Parathyroid adenoma (tissue), 2 donors: Measurements from ENCODE around the gene PLEKHM1.
"Not testable (repeated sequence)": the region's sequence is repeated elsewhere in the genome, so short reads cannot be mapped to it uniquely, and the experiment has no call there.

Source experiments
- H2AFZ ChIP-seq: fragments of 300-600 bp; sonication (generic); one replicate; pipeline ENCODE4 v1.7.0; 2017; ENCODE audit warnings: antibody characterized with exemption, mild to moderate bottlenecking
- H3K27ac ChIP-seq: fragments of 300-600 bp; sonication (generic); one replicate; pipeline ENCODE4 v1.7.0; 2017
- H3K27me3 ChIP-seq: fragments of 300-600 bp; sonication (generic); one replicate; pipeline ENCODE4 v1.7.0; 2017; ENCODE audit warnings: low read length; ENCODE audit not compliant: control insufficient read depth, insufficient read depth
- H3K36me3 ChIP-seq: fragments of 300-600 bp; sonication (generic); one replicate; pipeline ENCODE4 v1.7.0; 2017; ENCODE audit warnings: low read length; ENCODE audit not compliant: control insufficient read depth, insufficient read depth
- H3K4me1 ChIP-seq: fragments of 300-600 bp; sonication (generic); one replicate; pipeline ENCODE4 v1.7.0; 2017; ENCODE audit warnings: control low read depth
- H3K4me2 ChIP-seq: fragments of 300-600 bp; sonication (generic); one replicate; pipeline ENCODE4 v1.7.0; 2017; ENCODE audit warnings: low read length
- H3K4me3 ChIP-seq: fragments of 300-600 bp; sonication (generic); one replicate; pipeline ENCODE4 v1.7.0; 2017; ENCODE audit warnings: low read depth, low read length
- H3K79me2 ChIP-seq: fragments of 300-600 bp; sonication (generic); one replicate; pipeline ENCODE4 v1.7.0; 2017; ENCODE audit warnings: control low read depth
- H3K9ac ChIP-seq: fragments of 300-600 bp; sonication (generic); one replicate; pipeline ENCODE4 v1.7.0; 2017; ENCODE audit warnings: mild to moderate bottlenecking
- H3K9me3 ChIP-seq: fragments of 300-600 bp; sonication (generic); one replicate; pipeline ENCODE4 v1.7.0; 2017; ENCODE audit warnings: low read length; ENCODE audit not compliant: control insufficient read depth
- TF ChIP-seq, protein P1 (sequence below): fragments of 300-600 bp; sonication (generic); IDR thresholded peaks from one replicate; pipeline ENCODE4 v1.7.0; 2017; ENCODE audit warnings: antibody characterized with exemption, mild to moderate bottlenecking
- donor health status: primary hyperparathyroidism.

PLEKHM1 gene

DNA sequence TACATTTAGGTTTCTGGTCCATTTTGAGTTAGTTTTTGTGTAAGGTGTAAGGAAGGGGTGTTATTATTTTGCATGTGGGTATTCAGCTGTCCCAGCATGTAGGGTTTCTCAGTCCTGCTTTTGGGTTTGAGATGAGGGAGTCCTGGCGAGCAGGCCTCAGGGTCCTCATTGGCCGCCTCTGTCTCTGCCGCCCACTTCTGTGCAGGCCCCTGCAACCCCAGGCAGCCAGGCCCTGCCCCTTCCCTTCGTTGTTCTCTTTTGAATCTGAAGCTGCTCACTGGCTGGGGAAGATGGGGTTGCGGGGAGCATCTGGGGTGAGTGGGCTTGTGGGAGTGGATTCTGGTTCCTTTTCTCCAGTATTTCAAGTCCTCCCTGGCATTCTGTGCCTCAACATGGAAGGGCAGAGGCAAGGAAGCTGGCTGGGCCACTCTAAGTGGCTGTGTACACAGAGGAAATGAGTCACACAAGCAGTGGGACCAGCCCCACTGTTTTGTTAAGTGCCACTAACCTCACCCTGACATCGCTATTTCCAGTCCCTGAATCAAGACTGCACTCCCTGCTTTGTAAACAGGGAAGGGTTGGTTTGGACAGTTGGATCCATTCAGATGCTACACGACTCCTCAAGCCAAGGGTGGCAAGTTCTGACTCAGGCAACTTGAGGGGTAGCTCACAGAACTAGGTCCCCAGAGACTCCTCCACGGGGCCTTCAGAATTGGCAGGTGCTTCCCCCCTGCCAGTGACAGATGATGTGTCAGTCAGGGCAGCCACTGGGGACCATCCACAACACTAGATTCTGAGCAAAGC lies 28.8 kb downstream of the PLEKHM1 start:
- H3K9me3 ChIP-seq, H3K79me2 ChIP-seq, H2AFZ ChIP-seq, H3K27ac ChIP-seq, H3K4me3 ChIP-seq, H3K9ac ChIP-seq, H3K36me3 ChIP-seq, H3K27me3 ChIP-seq, H3K4me2 ChIP-seq, H3K4me1 ChIP-seq: not testable (repeated sequence)

DNA sequence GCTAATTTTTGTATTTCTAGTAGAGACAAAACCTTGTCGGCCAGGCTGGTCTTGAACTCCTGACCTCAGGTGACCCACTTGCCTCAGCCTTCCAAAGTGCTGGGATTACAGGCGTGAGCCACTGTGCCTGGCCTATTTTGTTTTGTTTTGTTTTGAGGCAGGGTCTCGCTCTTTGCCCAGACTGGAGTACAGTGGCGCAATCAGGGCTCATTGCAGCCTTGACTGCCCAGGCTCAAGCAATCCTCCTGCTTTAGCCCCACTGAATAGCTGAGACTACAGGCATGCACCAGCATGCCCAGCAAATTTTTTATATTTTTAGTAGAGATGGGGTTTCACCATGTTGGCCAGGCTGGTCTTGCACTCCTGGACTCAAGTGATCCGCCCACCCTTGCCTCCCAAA lies 30.1 kb downstream of the PLEKHM1 start:
- H3K36me3 ChIP-seq, H3K27ac ChIP-seq, H3K9me3 ChIP-seq, H3K4me1 ChIP-seq, H3K4me3 ChIP-seq, H3K9ac ChIP-seq, H2AFZ ChIP-seq, H3K79me2 ChIP-seq, H3K27me3 ChIP-seq, H3K4me2 ChIP-seq: not testable (repeated sequence)

DNA sequence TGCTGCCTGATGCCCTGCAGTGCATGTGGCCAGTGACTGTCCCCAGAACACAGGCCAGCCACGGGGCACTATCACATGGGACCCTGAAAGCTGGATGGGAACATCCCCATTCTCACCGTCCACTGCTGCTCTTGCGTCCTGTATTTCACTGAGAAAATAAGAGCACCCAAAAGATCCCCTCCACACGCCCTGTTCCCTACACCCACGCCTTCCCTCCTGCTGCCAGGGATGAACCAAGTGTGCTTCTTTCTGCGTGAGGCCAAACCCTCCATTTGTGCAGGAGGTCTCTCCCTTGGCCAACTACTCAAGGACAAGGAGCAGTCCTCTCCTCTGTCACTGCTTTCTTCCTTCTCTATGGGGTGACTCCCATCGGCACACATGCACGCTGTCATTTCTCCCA lies 36.2 kb downstream of the PLEKHM1 start:
- not testable (repeated sequence) for H3K27me3 ChIP-seq, H3K36me3 ChIP-seq, H3K9me3 ChIP-seq, H3K79me2 ChIP-seq, H3K9ac ChIP-seq, H3K4me1 ChIP-seq, H2AFZ ChIP-seq, H3K27ac ChIP-seq, H3K4me2 ChIP-seq, H3K4me3 ChIP-seq

DNA sequence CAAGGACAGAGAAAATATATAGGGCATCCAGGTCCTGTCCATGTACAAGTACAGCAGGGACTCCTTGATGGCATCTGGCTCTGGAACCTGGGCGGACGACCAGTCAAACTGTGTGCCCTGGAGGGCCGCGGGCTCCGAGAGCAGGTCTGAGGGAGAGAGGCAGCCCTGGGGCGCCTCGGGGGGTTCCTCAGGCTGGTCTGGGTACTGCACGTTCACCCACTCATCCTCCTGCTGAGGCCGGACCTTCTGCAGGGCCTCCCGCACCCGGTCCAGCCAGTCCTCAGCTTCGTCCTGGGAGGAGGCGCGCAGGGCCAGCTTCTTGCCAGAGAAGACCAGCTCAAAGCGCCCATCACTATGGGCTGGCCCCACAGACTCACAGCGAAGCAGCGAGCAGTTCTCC lies 36.8 kb downstream of the PLEKHM1 start:
- H3K4me1 ChIP-seq, H3K9ac ChIP-seq, H3K4me3 ChIP-seq, H3K79me2 ChIP-seq, H3K27me3 ChIP-seq, H3K4me2 ChIP-seq, H3K36me3 ChIP-seq, H3K9me3 ChIP-seq, H2AFZ ChIP-seq, H3K27ac ChIP-seq: not testable (repeated sequence)

DNA sequence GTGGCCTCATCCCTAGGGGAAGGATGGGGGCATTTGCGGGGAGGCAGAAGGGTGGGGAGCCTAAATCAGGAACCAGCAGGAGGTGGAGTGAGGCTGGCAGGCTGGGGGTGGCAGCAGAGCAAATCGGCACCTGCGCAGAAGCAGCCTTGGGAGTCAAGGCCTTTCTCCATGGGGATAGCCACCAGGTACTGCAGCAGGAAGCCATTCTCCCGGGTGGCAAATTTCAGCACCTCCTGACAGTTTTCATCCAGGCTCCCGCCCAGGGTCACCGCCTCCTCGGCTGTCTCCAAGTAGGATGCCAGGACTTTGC lies 37.3 kb downstream of the PLEKHM1 start:
- not testable (repeated sequence) for H3K4me2 ChIP-seq, H3K27ac ChIP-seq, H3K4me3 ChIP-seq, H3K27me3 ChIP-seq, H3K36me3 ChIP-seq, H3K9me3 ChIP-seq, H3K4me1 ChIP-seq, H3K9ac ChIP-seq, H3K79me2 ChIP-seq, H2AFZ ChIP-seq

DNA sequence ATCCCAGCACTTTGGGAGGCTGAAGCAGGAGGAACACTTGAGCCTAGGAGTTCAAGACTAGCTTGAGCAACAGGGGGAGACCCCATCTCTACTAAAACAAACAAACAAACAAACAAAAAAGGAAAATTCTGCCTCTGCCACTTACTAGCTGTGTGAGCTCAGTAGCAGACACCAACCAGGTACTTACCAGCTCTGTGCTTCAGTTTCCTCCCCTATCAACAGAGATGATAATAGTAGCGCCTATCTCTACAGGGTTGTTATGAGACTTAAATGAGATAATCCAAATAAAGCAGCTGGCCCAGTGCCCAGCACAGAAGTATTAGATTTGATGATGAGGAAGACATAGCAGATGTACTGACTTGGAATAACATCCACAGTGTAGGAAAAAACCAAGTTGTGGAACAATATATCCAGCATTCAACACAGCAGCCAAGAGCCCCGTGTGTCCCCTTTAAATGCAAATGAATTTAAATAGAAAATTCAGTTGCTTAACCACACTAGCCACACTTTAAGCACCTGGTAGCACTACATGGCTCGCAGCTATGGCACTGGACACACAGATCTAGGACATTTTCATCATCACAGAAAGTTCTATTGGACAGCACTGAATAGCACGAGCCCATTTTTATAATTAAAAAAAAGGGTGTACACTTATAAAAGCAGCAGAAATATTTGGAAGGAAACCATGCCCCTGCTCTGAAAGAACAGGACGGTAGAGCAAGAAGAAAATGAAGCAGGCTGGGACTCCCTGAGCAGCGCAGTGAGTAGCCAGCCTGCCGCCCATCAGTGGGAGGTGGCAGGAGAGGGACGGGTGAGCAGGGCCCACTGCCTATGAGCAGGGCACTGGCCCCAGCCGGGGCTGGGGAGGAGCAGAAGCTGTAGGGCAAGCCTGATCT lies 37.9 kb downstream of the PLEKHM1 start:
- not testable (repeated sequence) for H3K4me2 ChIP-seq, H3K36me3 ChIP-seq, H3K9me3 ChIP-seq, H3K27me3 ChIP-seq, H3K79me2 ChIP-seq, H3K4me1 ChIP-seq, H3K9ac ChIP-seq, H2AFZ ChIP-seq, H3K27ac ChIP-seq, H3K4me3 ChIP-seq

DNA sequence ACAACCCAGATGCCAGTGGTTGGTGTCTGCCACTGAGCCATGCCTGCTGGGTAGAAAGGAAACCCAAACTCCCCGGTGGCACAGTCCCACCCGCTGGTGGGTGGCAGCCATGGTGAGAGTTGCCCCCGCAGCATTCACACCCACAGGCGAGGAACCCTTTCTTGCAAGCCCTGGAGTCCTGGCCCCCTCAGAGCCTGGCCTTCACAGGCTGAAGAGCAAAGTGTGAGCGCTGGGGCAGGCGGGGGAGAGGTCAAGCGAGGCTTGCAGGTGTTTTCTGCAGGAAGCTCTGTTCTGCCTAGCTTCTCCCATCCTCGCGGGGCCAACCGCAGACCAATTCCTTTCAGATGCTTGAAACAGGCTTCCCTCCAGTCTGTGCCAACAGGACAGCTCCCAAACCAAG lies 38.9 kb downstream of the PLEKHM1 start:
- H3K9ac ChIP-seq, H2AFZ ChIP-seq, H3K9me3 ChIP-seq, H3K36me3 ChIP-seq, H3K27ac ChIP-seq, H3K4me2 ChIP-seq, H3K4me3 ChIP-seq, H3K4me1 ChIP-seq, H3K27me3 ChIP-seq, H3K79me2 ChIP-seq: not testable (repeated sequence)

DNA sequence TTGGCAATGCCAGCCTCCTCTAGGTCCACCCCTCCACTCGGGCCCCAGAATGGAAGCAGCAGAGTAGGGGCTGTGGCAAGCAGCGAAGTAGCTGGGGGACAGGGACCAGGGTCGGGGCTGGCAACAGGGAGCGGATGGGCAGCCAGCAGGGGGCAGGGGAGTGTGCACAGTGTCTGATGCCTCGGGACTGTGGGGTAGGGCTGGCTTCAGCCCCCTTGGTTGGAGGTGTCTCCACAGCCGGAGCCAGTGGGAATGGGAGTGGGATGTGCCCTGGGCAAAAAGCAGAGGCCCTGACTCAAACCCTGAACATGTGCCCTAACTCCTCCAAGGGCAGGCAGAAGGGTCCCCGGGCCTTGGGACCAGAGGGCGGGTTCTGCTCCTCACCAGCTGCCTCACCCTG lies 39.4 kb downstream of the PLEKHM1 start:
- H3K4me1 ChIP-seq: no peaks in the 10 kb centered on the region
- no peak overlapping the region for H3K4me2 ChIP-seq
- no peak overlapping the region for H2AFZ ChIP-seq
- TF ChIP-seq, protein P1, sequence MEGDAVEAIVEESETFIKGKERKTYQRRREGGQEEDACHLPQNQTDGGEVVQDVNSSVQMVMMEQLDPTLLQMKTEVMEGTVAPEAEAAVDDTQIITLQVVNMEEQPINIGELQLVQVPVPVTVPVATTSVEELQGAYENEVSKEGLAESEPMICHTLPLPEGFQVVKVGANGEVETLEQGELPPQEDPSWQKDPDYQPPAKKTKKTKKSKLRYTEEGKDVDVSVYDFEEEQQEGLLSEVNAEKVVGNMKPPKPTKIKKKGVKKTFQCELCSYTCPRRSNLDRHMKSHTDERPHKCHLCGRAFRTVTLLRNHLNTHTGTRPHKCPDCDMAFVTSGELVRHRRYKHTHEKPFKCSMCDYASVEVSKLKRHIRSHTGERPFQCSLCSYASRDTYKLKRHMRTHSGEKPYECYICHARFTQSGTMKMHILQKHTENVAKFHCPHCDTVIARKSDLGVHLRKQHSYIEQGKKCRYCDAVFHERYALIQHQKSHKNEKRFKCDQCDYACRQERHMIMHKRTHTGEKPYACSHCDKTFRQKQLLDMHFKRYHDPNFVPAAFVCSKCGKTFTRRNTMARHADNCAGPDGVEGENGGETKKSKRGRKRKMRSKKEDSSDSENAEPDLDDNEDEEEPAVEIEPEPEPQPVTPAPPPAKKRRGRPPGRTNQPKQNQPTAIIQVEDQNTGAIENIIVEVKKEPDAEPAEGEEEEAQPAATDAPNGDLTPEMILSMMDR: no peak
- H3K9me3 ChIP-seq: no peaks in the 10 kb centered on the region
- H3K4me3 ChIP-seq: no peak overlapping the region
- H3K27me3 ChIP-seq: no peaks in the 10 kb centered on the region
- no peak overlapping the region for H3K9ac ChIP-seq
- H3K79me2 ChIP-seq: no peaks in the 10 kb centered on the region
- no peaks in the 10 kb centered on the region for H3K36me3 ChIP-seq
- no peak overlapping the region for H3K27ac ChIP-seq

DNA sequence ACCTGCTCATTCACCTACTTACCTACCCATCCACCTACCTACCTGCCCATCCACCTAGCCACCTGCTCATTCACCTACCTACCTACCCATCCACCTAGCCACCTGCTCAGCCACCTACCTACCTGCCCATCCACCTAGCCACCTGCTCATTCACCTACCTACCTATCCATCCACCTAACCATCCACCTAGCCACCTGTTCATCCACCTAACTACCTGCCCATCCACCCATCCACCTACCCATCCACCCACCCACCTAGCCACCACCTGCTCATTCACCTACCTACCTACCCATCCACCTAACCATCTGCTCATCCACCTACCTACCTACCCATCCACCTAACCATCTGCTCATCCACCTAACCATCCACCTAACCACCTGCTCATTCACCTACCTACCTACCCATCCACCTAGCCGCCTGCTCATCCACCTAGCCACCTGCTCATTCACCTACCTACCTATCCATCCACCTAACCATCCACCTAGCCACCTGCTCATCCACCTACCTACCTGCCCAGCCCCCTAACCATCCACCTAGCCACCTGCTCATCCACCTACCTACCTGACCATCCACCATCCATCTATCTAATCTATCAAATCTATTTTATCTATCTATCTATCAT lies 40.7 kb downstream of the PLEKHM1 start:
- not testable (repeated sequence) for H3K4me2 ChIP-seq, H3K9ac ChIP-seq, H3K9me3 ChIP-seq, H2AFZ ChIP-seq, H3K27ac ChIP-seq, H3K27me3 ChIP-seq, H3K4me3 ChIP-seq, H3K36me3 ChIP-seq, H3K79me2 ChIP-seq, H3K4me1 ChIP-seq

DNA sequence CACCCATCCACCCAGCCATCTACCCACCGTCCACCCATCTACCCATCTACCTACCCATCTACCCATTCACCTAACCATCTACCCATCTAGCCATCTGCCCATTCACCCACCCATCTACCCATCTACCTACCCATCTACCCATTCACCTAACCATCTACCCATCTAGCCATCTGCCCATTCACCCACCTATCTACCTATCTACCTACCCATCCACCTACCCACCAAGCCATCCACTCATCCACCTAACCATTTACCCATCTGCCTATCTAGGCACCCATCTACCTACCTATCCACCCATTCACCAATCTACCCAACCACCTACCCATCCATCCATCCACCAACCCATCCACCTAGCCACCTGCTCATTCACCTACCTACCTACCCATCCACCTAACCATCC lies 41.3 kb downstream of the PLEKHM1 start:
- H3K4me2 ChIP-seq, H3K4me3 ChIP-seq, H3K4me1 ChIP-seq, H3K36me3 ChIP-seq, H2AFZ ChIP-seq, H3K27ac ChIP-seq, H3K27me3 ChIP-seq, H3K9me3 ChIP-seq, H3K9ac ChIP-seq, H3K79me2 ChIP-seq: not testable (repeated sequence)
